Neural cell (in vitro differentiated cells): Measurements from ENCODE around the gene SCTR. TPM values are rescaled to one million over a fixed set of nuclear protein-coding genes. Genes with fewer than 3 reads are reported as not detected.
A peak's percentile ranks its signal among the peaks of the same experiment; 100 is the strongest.

Experiments
- H2AFZ ChIP-seq: fragments of 200-600, 300-800 bp; sonication (generic), shearing (Covaris generic); 2 replicates; pipeline ENCODE4 v1.6.0; 2014; ENCODE audit warnings: low read depth, mild to moderate bottlenecking, antibody characterized with exemption, low read length, moderate library complexity
- H3F3A ChIP-seq: fragments of 200-600 bp; shearing (Covaris generic); 2 replicates; pipeline ENCODE4 v1.6.1; 2016; ENCODE audit warnings: mild to moderate bottlenecking, moderate library complexity, mixed read lengths, antibody characterized with exemption, low read length; ENCODE audit not compliant: insufficient read depth, poor library complexity, severe bottlenecking
- H3K27ac ChIP-seq: fragments of 200-600, 300-800 bp; sonication (generic), shearing (Covaris generic); 2 replicates; pipeline ENCODE4 v1.5.1; 2014; ENCODE audit warnings: mild to moderate bottlenecking, low read length, moderate library complexity
- H3K27me3 ChIP-seq: fragments of 300-800, 200-600 bp; sonication (generic), shearing (Covaris generic); 2 replicates; pipeline ENCODE4 v1.6.0; 2014; ENCODE audit warnings: mild to moderate bottlenecking, low read depth, low read length, moderate library complexity; ENCODE audit not compliant: insufficient read depth
- H3K36me3 ChIP-seq: fragments of 300-800, 200-600 bp; sonication (generic), shearing (Covaris generic); 2 replicates; pipeline ENCODE4 v1.5.1; 2014; ENCODE audit warnings: mild to moderate bottlenecking, antibody characterized with exemption, low read length, moderate library complexity; ENCODE audit not compliant: insufficient read depth
- H3K4me2 ChIP-seq: fragments of 300-800, 200-600 bp; sonication (generic), shearing (Covaris generic); 2 replicates; pipeline ENCODE4 v1.6.0; 2014; ENCODE audit warnings: mild to moderate bottlenecking, low read length
- H3K4me3 ChIP-seq: fragments of 300-800, 200-600 bp; sonication (generic), shearing (Covaris generic); 2 replicates; pipeline ENCODE4 v1.5.1; 2014; ENCODE audit warnings: mild to moderate bottlenecking, low read length, moderate library complexity
- H3K79me2 ChIP-seq: fragments of 200-600 bp; shearing (Covaris generic); replicated peaks from 2 replicates; pipeline ENCODE4 v1.6.0; 2014; ENCODE audit warnings: mild to moderate bottlenecking, low read length, moderate library complexity; ENCODE audit not compliant: insufficient read depth
- H3K9ac ChIP-seq: fragments of 300-800, 200-600 bp; sonication (generic), shearing (Covaris generic); 2 replicates; pipeline ENCODE4 v1.6.1; 2016; ENCODE audit warnings: mild to moderate bottlenecking, low read length, mixed read lengths
- H3K9me2 ChIP-seq: fragments of 200-600 bp; shearing (Covaris generic); 2 replicates; pipeline ENCODE4 v1.6.1; 2016; ENCODE audit warnings: mild to moderate bottlenecking, low read length, mixed read lengths; ENCODE audit not compliant: insufficient read depth
- H3K9me3 ChIP-seq: fragments of 200-600, 300-800 bp; sonication (generic), shearing (Covaris generic); 2 replicates; pipeline ENCODE4 v1.6.1; 2016; ENCODE audit warnings: mild to moderate bottlenecking, mixed run types, low read length, moderate library complexity, mixed read lengths
- H4K20me1 ChIP-seq: fragments of 200-600 bp; shearing (Covaris generic); 2 replicates; pipeline ENCODE4 v1.6.1; 2016; ENCODE audit warnings: mild to moderate bottlenecking, mixed run types; ENCODE audit not compliant: insufficient read depth
- EP300 ChIP-seq: fragments of 450-650 bp; conservative IDR thresholded peaks from 2 replicates; pipeline ENCODE4 v1.6.1; 2014; ENCODE audit warnings: antibody characterized with exemption, mild to moderate bottlenecking, moderate library complexity; ENCODE audit not compliant: poor library complexity, severe bottlenecking
- EZH2 ChIP-seq: fragments of 200-600, 300-800 bp; shearing (Covaris generic), sonication (generic); IDR thresholded peaks from 2 replicates; pipeline ENCODE4 v1.6.1; 2014; ENCODE audit warnings: antibody characterized with exemption, low read length, borderline replicate concordance, mild to moderate bottlenecking; ENCODE audit not compliant: insufficient read depth, poor library complexity, severe bottlenecking
- MXI1 ChIP-seq: fragments of 450-650 bp; conservative IDR thresholded peaks from 2 replicates; pipeline ENCODE4 v1.6.1; 2014; ENCODE audit warnings: antibody characterized with exemption, mild to moderate bottlenecking; ENCODE audit not compliant: poor library complexity, severe bottlenecking
- POLR2AphosphoS5 ChIP-seq: IDR thresholded peaks from 2 replicates; pipeline ENCODE4 v1.6.1; 2012
- RAD21 ChIP-seq: fragments of 450-650 bp; conservative IDR thresholded peaks from 2 replicates; pipeline ENCODE4 v1.6.1; 2014; ENCODE audit warnings: antibody characterized with exemption, mild to moderate bottlenecking, moderate library complexity
- SMC3 ChIP-seq: fragments of 450-650 bp; conservative IDR thresholded peaks from 2 replicates; pipeline ENCODE4 v1.6.1; 2014; ENCODE audit warnings: antibody characterized with exemption, mild to moderate bottlenecking, moderate library complexity; ENCODE audit not compliant: poor library complexity
- TAF1 ChIP-seq: IDR thresholded peaks from 2 replicates; pipeline ENCODE4 v1.6.1; 2012; ENCODE audit warnings: low read depth
- polyA plus RNA-seq: library from polyadenylated mRNA; depleted of rRNA; stranded (reverse); fragments of >200 nt; gene quantifications from 2 replicates; pipeline ENCODE4 v1.2.3, GENCODE V29; 2014
- TF ChIP-seq, protein P1 (sequence below): IDR thresholded peaks from 2 replicates; pipeline ENCODE4 v1.6.1; 2012; ENCODE audit warnings: borderline replicate concordance
- TF ChIP-seq, protein P2 (sequence below): fragments of 450-650 bp; IDR thresholded peaks from 2 replicates; pipeline ENCODE4 v1.5.1; 2014; ENCODE audit warnings: antibody characterized with exemption, mild to moderate bottlenecking, moderate library complexity; ENCODE audit not compliant: poor library complexity, severe bottlenecking

Gene SCTR
- polyA plus RNA-seq, 1 donor from 2014 or later: 0.12 TPM

DNA sequence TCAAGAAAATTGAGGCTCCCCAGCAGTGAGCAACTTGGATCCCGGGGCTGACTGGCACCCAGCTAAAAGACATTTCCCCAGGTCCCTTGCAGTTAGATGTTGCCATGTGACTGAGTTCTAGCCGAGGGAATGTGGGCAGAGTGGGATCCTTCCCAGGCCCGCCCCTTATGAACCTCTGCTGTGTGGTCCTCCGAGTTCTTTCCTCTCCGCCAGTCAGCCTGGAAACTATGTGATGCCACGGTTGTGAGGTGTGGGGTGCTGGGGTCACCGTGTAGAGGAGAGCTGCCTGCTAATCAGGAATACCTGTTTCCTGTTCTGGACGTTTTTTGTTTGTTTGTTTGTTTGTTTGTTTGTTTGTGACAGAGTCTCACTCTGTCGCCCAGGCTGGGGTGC, 47.2 kb downstream of the SCTR start:
- H3K9me2 ChIP-seq: no peaks in the 10 kb centered on the region
- no peaks in the 10 kb centered on the region for H3F3A ChIP-seq
- no peak overlapping the region for H3K4me3 ChIP-seq
- H3K79me2 ChIP-seq: no peaks in the 10 kb centered on the region
- H3K36me3 ChIP-seq: no peaks in the 10 kb centered on the region
- no peaks in the 10 kb centered on the region for H3K27me3 ChIP-seq
- no peak for TF ChIP-seq POLR2AphosphoS5
- TF ChIP-seq EZH2: no peak
- TF ChIP-seq, protein P1, sequence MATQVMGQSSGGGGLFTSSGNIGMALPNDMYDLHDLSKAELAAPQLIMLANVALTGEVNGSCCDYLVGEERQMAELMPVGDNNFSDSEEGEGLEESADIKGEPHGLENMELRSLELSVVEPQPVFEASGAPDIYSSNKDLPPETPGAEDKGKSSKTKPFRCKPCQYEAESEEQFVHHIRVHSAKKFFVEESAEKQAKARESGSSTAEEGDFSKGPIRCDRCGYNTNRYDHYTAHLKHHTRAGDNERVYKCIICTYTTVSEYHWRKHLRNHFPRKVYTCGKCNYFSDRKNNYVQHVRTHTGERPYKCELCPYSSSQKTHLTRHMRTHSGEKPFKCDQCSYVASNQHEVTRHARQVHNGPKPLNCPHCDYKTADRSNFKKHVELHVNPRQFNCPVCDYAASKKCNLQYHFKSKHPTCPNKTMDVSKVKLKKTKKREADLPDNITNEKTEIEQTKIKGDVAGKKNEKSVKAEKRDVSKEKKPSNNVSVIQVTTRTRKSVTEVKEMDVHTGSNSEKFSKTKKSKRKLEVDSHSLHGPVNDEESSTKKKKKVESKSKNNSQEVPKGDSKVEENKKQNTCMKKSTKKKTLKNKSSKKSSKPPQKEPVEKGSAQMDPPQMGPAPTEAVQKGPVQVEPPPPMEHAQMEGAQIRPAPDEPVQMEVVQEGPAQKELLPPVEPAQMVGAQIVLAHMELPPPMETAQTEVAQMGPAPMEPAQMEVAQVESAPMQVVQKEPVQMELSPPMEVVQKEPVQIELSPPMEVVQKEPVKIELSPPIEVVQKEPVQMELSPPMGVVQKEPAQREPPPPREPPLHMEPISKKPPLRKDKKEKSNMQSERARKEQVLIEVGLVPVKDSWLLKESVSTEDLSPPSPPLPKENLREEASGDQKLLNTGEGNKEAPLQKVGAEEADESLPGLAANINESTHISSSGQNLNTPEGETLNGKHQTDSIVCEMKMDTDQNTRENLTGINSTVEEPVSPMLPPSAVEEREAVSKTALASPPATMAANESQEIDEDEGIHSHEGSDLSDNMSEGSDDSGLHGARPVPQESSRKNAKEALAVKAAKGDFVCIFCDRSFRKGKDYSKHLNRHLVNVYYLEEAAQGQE: no peak
- TF ChIP-seq RAD21: no peak
- no peak for TF ChIP-seq SMC3
- TF ChIP-seq TAF1: no peak
- no peak for TF ChIP-seq EP300
- TF ChIP-seq, protein P2, sequence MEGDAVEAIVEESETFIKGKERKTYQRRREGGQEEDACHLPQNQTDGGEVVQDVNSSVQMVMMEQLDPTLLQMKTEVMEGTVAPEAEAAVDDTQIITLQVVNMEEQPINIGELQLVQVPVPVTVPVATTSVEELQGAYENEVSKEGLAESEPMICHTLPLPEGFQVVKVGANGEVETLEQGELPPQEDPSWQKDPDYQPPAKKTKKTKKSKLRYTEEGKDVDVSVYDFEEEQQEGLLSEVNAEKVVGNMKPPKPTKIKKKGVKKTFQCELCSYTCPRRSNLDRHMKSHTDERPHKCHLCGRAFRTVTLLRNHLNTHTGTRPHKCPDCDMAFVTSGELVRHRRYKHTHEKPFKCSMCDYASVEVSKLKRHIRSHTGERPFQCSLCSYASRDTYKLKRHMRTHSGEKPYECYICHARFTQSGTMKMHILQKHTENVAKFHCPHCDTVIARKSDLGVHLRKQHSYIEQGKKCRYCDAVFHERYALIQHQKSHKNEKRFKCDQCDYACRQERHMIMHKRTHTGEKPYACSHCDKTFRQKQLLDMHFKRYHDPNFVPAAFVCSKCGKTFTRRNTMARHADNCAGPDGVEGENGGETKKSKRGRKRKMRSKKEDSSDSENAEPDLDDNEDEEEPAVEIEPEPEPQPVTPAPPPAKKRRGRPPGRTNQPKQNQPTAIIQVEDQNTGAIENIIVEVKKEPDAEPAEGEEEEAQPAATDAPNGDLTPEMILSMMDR: no peak
- TF ChIP-seq MXI1: no peak
- H3K27ac ChIP-seq: no peak overlapping the region
- H3K4me2 ChIP-seq: no peak overlapping the region
- H3K9me3 ChIP-seq: no peaks in the 10 kb centered on the region
- no peak overlapping the region for H3K9ac ChIP-seq
- no peak overlapping the region for H2AFZ ChIP-seq
- no peaks in the 10 kb centered on the region for H4K20me1 ChIP-seq

DNA sequence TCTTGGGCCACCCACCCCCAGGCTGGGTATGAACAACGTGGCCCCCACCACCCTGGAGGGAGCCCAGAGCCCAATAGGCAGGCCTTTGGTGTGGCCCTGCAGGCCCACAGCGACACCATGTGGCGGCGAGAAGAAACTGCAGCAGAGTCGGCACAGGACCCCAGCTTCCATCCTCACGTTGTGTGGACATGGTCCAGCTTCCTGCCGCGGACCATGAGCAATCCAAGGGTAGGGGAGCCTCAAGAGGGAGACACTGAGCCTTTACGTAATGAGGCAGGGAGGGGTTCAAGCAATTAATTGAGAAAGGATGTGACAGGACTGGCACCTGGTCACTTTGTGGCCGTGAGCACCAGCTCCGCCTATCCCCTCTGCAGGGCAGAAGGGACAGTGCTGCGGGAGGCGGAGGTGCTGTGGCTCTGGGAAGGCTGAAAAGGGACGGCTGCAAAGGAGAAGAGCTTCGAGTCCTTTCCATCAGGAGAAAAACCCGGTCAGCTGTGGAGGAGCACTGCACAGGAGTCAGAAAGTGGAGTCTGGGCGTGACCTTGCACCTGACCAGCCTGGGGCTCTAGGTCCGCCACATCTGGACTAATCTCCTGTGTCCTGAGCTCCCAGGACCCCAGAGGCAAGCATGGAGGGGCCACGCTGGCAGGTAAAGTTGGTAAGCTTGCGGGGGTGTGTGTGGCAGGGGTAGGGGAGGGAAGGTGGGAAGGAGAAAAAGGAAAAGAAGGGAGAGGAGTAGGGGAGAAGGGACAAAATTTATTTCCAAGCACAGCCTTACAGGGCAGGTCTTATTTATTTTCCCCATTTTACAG, 47.8 kb downstream of the SCTR start:
- H4K20me1 ChIP-seq: no peaks in the 10 kb centered on the region
- H3K9me3 ChIP-seq: no peaks in the 10 kb centered on the region
- no peaks in the 10 kb centered on the region for H3F3A ChIP-seq
- H2AFZ ChIP-seq: no peak overlapping the region
- H3K27me3 ChIP-seq: no peaks in the 10 kb centered on the region
- no peak overlapping the region for H3K27ac ChIP-seq
- no peaks in the 10 kb centered on the region for H3K79me2 ChIP-seq
- H3K4me3 ChIP-seq: no peak overlapping the region
- TF ChIP-seq, protein P2: peak; percentile 33
- TF ChIP-seq, protein P1: no peak
- no peak for TF ChIP-seq MXI1
- TF ChIP-seq TAF1: no peak
- no peak overlapping the region for H3K4me2 ChIP-seq
- no peaks in the 10 kb centered on the region for H3K36me3 ChIP-seq
- no peaks in the 10 kb centered on the region for H3K9me2 ChIP-seq
- no peak overlapping the region for H3K9ac ChIP-seq
